HG02981 (cell line): Measurements from ENCODE around the gene TRIM10.
"Not testable (repeated sequence)": the region's sequence is repeated elsewhere in the genome, so short reads cannot be mapped to it uniquely, and the experiment has no call there.

ENCODE experiments used
- ATAC-seq: cut with Tn5 transposase; IDR thresholded peaks from one replicate; pipeline ENCODE4 v1.9.1; 2021; ENCODE audit warnings: mild to moderate bottlenecking, moderate library complexity; ENCODE audit not compliant: unreplicated experiment

TRIM10 gene

GRCh38 chr6:30175765-30176164 lies 14.8 kb upstream of the TRIM10 start:
- ATAC-seq: no peak

- ATAC-seq: no peak
These were observed 11.7 kb upstream of the TRIM10 start for GRCh38 chr6:30172681-30173080.

GRCh38 chr6:30171677-30172471 lies 10.9 kb upstream of the TRIM10 start:
- no peak for ATAC-seq

- no peak for ATAC-seq
These were observed 8.9 kb upstream of the TRIM10 start for GRCh38 chr6:30169658-30170614.

- no peak for ATAC-seq
These were observed 7.7 kb upstream of the TRIM10 start for GRCh38 chr6:30168741-30169140.

- no peak for ATAC-seq
These were observed 6.1 kb upstream of the TRIM10 start for GRCh38 chr6:30167101-30167500.

GRCh38 chr6:30165238-30165637 lies 4.2 kb upstream of the TRIM10 start:
- ATAC-seq: not testable (repeated sequence)

GRCh38 chr6:30164714-30165113 lies 3.7 kb upstream of the TRIM10 start:
- ATAC-seq: no peak

GRCh38 chr6:30163918-30164654 lies 3.1 kb upstream of the TRIM10 start:
- ATAC-seq: no peak

- no peak for ATAC-seq
These were observed 2.3 kb upstream of the TRIM10 start, which contains the start of gene TRIM15 for GRCh38 chr6:30163090-30163917. Gene TRIM15, plus strand, starts transcription at chr6:30163546. Its CDS starts 139 bp downstream, at chr6:30163685.

- ATAC-seq: no peak
These were observed 1.5 kb upstream of the TRIM10 start for GRCh38 chr6:30162265-30163089.

GRCh38 chr6:30160008-30160784 lies 815 bp downstream of the TRIM10 start:
- no peak for ATAC-seq

- no peak for ATAC-seq
These were observed 2.5 kb downstream of the TRIM10 start for GRCh38 chr6:30158475-30159040.

GRCh38 chr6:30157999-30158398 lies 3.0 kb downstream of the TRIM10 start:
- ATAC-seq: no peak

GRCh38 chr6:30157581-30157980 lies 3.4 kb downstream of the TRIM10 start:
- no peak for ATAC-seq

- ATAC-seq: no peak
These were observed 4.2 kb downstream of the TRIM10 start for GRCh38 chr6:30156774-30157173.

GRCh38 chr6:30156262-30156599 lies 4.8 kb downstream of the TRIM10 start:
- ATAC-seq: no peak

GRCh38 chr6:30155520-30156261 lies 5.3 kb downstream of the TRIM10 start:
- ATAC-seq: no peak
